Measurements from ENCODE around the gene FAM240A.
"Not testable (repeated sequence)": the region's sequence is repeated elsewhere in the genome, so short reads cannot be mapped to it uniquely, and the experiment has no call there.

Gene FAM240A

GRCh38 chr3:46587268-46587667, 25.1 kb upstream of the FAM240A start:
- not testable (repeated sequence) for DNase-seq

- no peak for DNase-seq
These were observed 19.0 kb upstream of the FAM240A start for GRCh38 chr3:46593274-46593862.

- no peak for DNase-seq
These were observed 18.3 kb upstream of the FAM240A start for GRCh38 chr3:46593979-46594378.

GRCh38 chr3:46594723-46595122, 17.6 kb upstream of the FAM240A start:
- no peak for DNase-seq

- DNase-seq: no peak
These were observed 16.5 kb upstream of the FAM240A start for GRCh38 chr3:46595819-46596314.

GRCh38 chr3:46599590-46599989, 12.7 kb upstream of the FAM240A start:
- DNase-seq: no peak

GRCh38 chr3:46603446-46604046, 8.8 kb upstream of the FAM240A start:
- no peak for DNase-seq

- DNase-seq: no peak
These were observed 8.2 kb upstream of the FAM240A start for GRCh38 chr3:46604127-46604526.

- no peak for DNase-seq
These were observed 4.7 kb upstream of the FAM240A start for GRCh38 chr3:46607603-46608028.

- DNase-seq: no peak
These were observed 3.1 kb upstream of the FAM240A start for GRCh38 chr3:46609212-46609721.

GRCh38 chr3:46609944-46610722, 2.2 kb upstream of the FAM240A start:
- no peak for DNase-seq

GRCh38 chr3:46613313-46614005, 1.1 kb downstream of the FAM240A start:
- no peak for DNase-seq

- no peak for DNase-seq
These were observed 2.1 kb downstream of the FAM240A start for GRCh38 chr3:46614431-46614830.

GRCh38 chr3:46615050-46615775, 2.9 kb downstream of the FAM240A start:
- no peak for DNase-seq

- no peak for DNase-seq
These were observed 3.7 kb downstream of the FAM240A start for GRCh38 chr3:46615976-46616375.

- no peak for DNase-seq
These were observed 5.6 kb downstream of the FAM240A start for GRCh38 chr3:46617941-46618340.

- no peak for DNase-seq
These were observed 7.8 kb downstream of the FAM240A start for GRCh38 chr3:46619845-46620778.

- DNase-seq: no peak
These were observed 12.2 kb downstream of the FAM240A start for GRCh38 chr3:46624533-46624932.

- DNase-seq: no peak
These were observed 12.7 kb downstream of the FAM240A start for GRCh38 chr3:46624975-46625490.

GRCh38 chr3:46626039-46626438, 13.7 kb downstream of the FAM240A start:
- DNase-seq: no peak

- no peak for DNase-seq
These were observed 14.8 kb downstream of the FAM240A start for GRCh38 chr3:46627078-46627477.

Data from effector CD8-positive, alpha-beta T cell (primary cell).